A673 (cell line): Measurements from ENCODE around the gene CYSRT1. TPM values are rescaled to one million over a fixed set of nuclear protein-coding genes. Genes with fewer than 3 reads are reported as not detected.
"Not testable (repeated sequence)": the region's sequence is repeated elsewhere in the genome, so short reads cannot be mapped to it uniquely, and the experiment has no call there.

Experiments
- BruUV-seq: library from RNA; stranded (reverse); fragments of 400-500 nt; replicated peaks from 2 replicates; lab custom pipeline; 2021; lab: Mats Ljungman, UMichigan
- CTCF ChIA-PET: fragments of 300-600 bp; sonication (Branson Sonifier 250); formaldehyde crosslinking; loops from one replicate; lab custom pipeline; 2022; ENCODE audit warnings: antibody characterized with exemption; lab: Charles Lee
- POLR2A ChIA-PET: fragments of 300-600 bp; sonication (Branson Sonifier 250); formaldehyde crosslinking; loops from one replicate; lab custom pipeline; 2022; ENCODE audit warnings: antibody characterized with exemption; ENCODE audit not compliant: low non-redundant PET; lab: Charles Lee
- DNase-seq: peaks from one replicate; pipeline ENCODE4 v3.0.0-alpha.2; 2015; ENCODE audit warnings: low spot score
- H3K27ac ChIP-seq: fragments of 200-600 bp; sonication (generic); 2 replicates; pipeline ENCODE4 v1.5.1; 2016; ENCODE audit warnings: mixed run types, low read depth, mild to moderate bottlenecking, mixed read lengths, antibody characterized with exemption, low read length; ENCODE audit not compliant: poor library complexity, severe bottlenecking
- H3K27me3 ChIP-seq: fragments of 200-600 bp; sonication (generic); replicated peaks from 2 replicates; pipeline ENCODE4 v1.6.1; 2017; ENCODE audit warnings: mixed run types, low read depth, mild to moderate bottlenecking, mixed read lengths, antibody characterized with exemption, low read length; ENCODE audit not compliant: insufficient read depth, poor library complexity
- H3K36me3 ChIP-seq: fragments of 200-600 bp; sonication (generic); 2 replicates; pipeline ENCODE4 v1.6.1; 2016; ENCODE audit warnings: mixed run types, mild to moderate bottlenecking, mixed read lengths, antibody characterized with exemption, low read length; ENCODE audit not compliant: insufficient read depth, poor library complexity, severe bottlenecking
- H3K4me1 ChIP-seq: fragments of 200-600 bp; sonication (generic); 2 replicates; pipeline ENCODE4 v1.6.1; 2017; ENCODE audit warnings: mixed run types, mild to moderate bottlenecking, mixed read lengths, antibody characterized with exemption, low read length; ENCODE audit not compliant: insufficient read depth, poor library complexity, severe bottlenecking
- H3K4me3 ChIP-seq: fragments of 200-600 bp; sonication (generic); 2 replicates; pipeline ENCODE4 v1.5.1; 2016; ENCODE audit warnings: low read depth, mixed run types, mild to moderate bottlenecking, mixed read lengths, low read length; ENCODE audit not compliant: poor library complexity, severe bottlenecking
- H3K9me3 ChIP-seq: fragments of 200-600 bp; sonication (generic); 2 replicates; pipeline ENCODE4 v1.6.1; 2016; ENCODE audit warnings: mixed run types, low read depth, mild to moderate bottlenecking, mixed read lengths, antibody characterized with exemption, low read length; ENCODE audit not compliant: poor library complexity, severe bottlenecking
- CTCF ChIP-seq: fragments of 300-800, 200-600 bp; sonication (generic); conservative IDR thresholded peaks from 2 replicates; pipeline ENCODE4 v1.5.1; 2017; ENCODE audit warnings: low read depth, mild to moderate bottlenecking, antibody characterized with exemption, low read length, moderate library complexity, mixed read lengths
- EZH2 ChIP-seq: fragments of 200-600 bp; sonication (generic); IDR thresholded peaks from 2 replicates; pipeline ENCODE4 v1.6.1; 2017; ENCODE audit warnings: borderline replicate concordance, low read depth, mild to moderate bottlenecking, mixed read lengths, antibody characterized with exemption, low read length; ENCODE audit not compliant: poor library complexity, severe bottlenecking
- intact Hi-C: fragments of 100-400 bp; cut with micrococcal nuclease; formaldehyde crosslinking; loops from one replicate; pipeline ENCODE4 v1.10.0; 2022; ENCODE audit not compliant: unreplicated experiment
- total RNA-seq: library from RNA; stranded (reverse); gene quantifications from 2 replicates; pipeline ENCODE4 v1.2.3, GENCODE V29; 2021

CYSRT1 gene
- total RNA-seq, 1 experiment from 2014 or later = 0.37 TPM

- ChIA-PET CTCF (interaction anchor here (0.6 kb wide), 1 partner anchor 367 kb away, joined by 3 read pairs; no protein-coding TSS in a partner anchor), POLR2A (no interaction called here)
- no peak overlapping the region for H3K4me3 ChIP-seq
- intact Hi-C loops = loop anchor here (5.0 kb wide), 1 partner anchor 191 kb away; the partner anchor contains the start of gene NPDC1
- no TSS peak for BruUV-seq
- H3K36me3 ChIP-seq = peaks cover 15% of the 10 kb centered on the region
- DNase-seq = no peak
- TF ChIP-seq CTCF (no peak), EZH2 (no peak)
- H3K4me1 ChIP-seq = peaks cover 27% of the 10 kb centered on the region
- H3K9me3 ChIP-seq = no peaks in the 10 kb centered on the region
- no peaks in the 10 kb centered on the region for H3K27me3 ChIP-seq
- peak overlapping the region; percentile 62 for H3K27ac ChIP-seq
These were observed 13.1 kb downstream of the CYSRT1 start for GRCh38 chr9:137237759-137238726.

GRCh38 chr9:137239541-137240200, 14.7 kb downstream of the CYSRT1 start:
- ChIA-PET POLR2A (interaction anchor here (1.2 kb wide), 1 partner anchor 12 kb away, joined by 3 read pairs; the partner anchor contains the start of gene RNF224), CTCF (interaction anchor here (0.6 kb wide), 1 partner anchor 211 kb away, joined by 5 read pairs; no protein-coding TSS in a partner anchor)
- not testable (repeated sequence) for H3K27me3 ChIP-seq, DNase-seq, H3K9me3 ChIP-seq
- BruUV-seq = TSS peak; percentile 65
- intact Hi-C loops = loop anchor here (2.0 to 5.0 kb wide), 2 partner anchors 39 to 192 kb away; partner anchors contain the start of genes NPDC1 and TPRN
- Histone ChIP-seq H3K36me3 (peaks cover 24% of the 10 kb centered on the region), H3K4me1 (peaks cover 41% of the 10 kb centered on the region), H3K27ac (peak overlapping the region; percentile 98), H3K4me3 (peak overlapping the region; percentile 97)

- H3K27ac ChIP-seq = peak overlapping the region; percentile 98
- peak overlapping the region; percentile 97 for H3K4me3 ChIP-seq
- peaks cover 24% of the 10 kb centered on the region for H3K36me3 ChIP-seq
- no peaks in the 10 kb centered on the region for H3K9me3 ChIP-seq
- no peaks in the 10 kb centered on the region for H3K27me3 ChIP-seq
- CTCF ChIA-PET = interaction anchor here (0.5 to 0.6 kb wide), 2 partner anchors 89 to 440 kb away, joined by 13 to 15 read pairs; no protein-coding TSS in a partner anchor
- no peak for TF ChIP-seq CTCF
- TF ChIP-seq EZH2 = no peak
- peaks cover 44% of the 10 kb centered on the region for H3K4me1 ChIP-seq
- intact Hi-C loops = loop anchor here (2.0 kb wide), 1 partner anchor 40 kb away; the partner anchor contains the start of gene TPRN
- POLR2A ChIA-PET = interaction anchor here (0.6 to 1.2 kb wide), 6 partner anchors 13 to 346 kb away, joined by 3 to 16 read pairs (median 4); partner anchors contain the start of genes NELFB and RNF224
- peak; percentile 78 for DNase-seq
- BruUV-seq = no TSS peak
These were observed 15.4 kb downstream of the CYSRT1 start for GRCh38 chr9:137240318-137240840.
